ENCODE data around the gene TOP3A.
A peak's percentile ranks its signal among the peaks of the same experiment; 100 is the strongest.

The TOP3A gene

GRCh38 chr17:18240449-18240848, 74.3 kb downstream of the TOP3A start:
- no peak for DNase-seq (ENCODE audit: low read depth)
- H3K4me3 ChIP-seq (ENCODE audit: low read depth, low read length): no peak overlapping the region

DNA sequence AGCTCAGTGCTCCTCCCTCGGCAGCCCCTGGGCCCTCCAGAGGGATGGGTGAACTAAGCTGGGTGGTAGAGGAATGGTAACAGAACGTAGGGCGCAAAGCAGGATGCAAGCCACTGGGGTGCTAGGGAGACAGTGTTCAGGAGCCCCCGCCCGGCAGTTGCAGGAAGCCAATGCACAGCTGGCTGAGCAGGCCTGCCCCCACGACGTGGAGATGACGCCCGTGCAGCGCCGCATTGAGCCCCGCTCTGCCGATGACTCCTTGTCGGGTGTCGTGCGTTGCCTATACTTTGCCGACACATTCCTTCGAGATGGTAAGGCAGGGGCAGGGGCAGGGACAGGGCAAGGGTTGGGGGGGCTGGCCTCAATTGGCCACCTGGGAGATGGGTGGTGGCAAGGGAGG, 76.5 kb downstream of the TOP3A start:
- no peak for DNase-seq (ENCODE audit: low read depth)
- H3K4me3 ChIP-seq (ENCODE audit: low read depth, low read length): no peak overlapping the region

- no peak for DNase-seq (ENCODE audit: low read depth)
- H3K4me3 ChIP-seq (ENCODE audit: low read depth, low read length): no peak overlapping the region
These were observed 77.3 kb downstream of the TOP3A start for GRCh38 chr17:18237461-18237860.

DNA sequence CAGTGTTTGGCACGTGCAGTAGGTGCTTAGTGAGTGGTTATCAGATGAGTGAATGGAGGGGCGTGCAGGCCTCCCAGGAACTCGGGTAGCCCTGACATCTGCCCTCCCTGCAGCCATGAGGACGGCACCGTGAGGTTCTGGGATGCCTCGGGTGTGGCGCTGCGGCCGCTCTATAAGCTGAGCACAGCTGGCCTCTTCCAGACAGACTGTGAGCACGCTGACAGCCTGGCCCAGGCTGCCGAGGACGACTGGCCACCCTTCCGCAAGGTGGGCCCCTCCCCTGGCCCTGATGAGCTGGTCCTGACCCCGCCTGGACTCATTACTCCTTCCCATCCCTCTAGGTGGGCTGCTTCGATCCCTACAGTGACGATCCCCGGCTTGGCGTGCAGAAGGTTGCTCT, 78.3 kb downstream of the TOP3A start:
- no peak for DNase-seq (ENCODE audit: low read depth)

GRCh38 chr17:18235743-18236256, 79.0 kb downstream of the TOP3A start:
- no peak overlapping the region for H3K4me3 ChIP-seq (ENCODE audit: low read depth, low read length)
- DNase-seq (ENCODE audit: low read depth): peak; percentile 51

More for the DNA sequence above, 78.3 kb downstream of the TOP3A start:
- no peak overlapping the region for H3K4me3 ChIP-seq (ENCODE audit: low read depth, low read length)

GRCh38 chr17:18234853-18235380, 79.9 kb downstream of the TOP3A start:
- no peak for DNase-seq (ENCODE audit: low read depth)
- H3K4me3 ChIP-seq (ENCODE audit: low read depth, low read length): no peak overlapping the region

- DNase-seq (ENCODE audit: low read depth): no peak
- no peak overlapping the region for H3K4me3 ChIP-seq (ENCODE audit: low read depth, low read length)
These were observed 80.8 kb downstream of the TOP3A start for GRCh38 chr17:18233803-18234518.

- DNase-seq (ENCODE audit: low read depth): no peak
- no peak overlapping the region for H3K4me3 ChIP-seq (ENCODE audit: low read depth, low read length)
These were observed 83.6 kb downstream of the TOP3A start for GRCh38 chr17:18231164-18231563.

DNA sequence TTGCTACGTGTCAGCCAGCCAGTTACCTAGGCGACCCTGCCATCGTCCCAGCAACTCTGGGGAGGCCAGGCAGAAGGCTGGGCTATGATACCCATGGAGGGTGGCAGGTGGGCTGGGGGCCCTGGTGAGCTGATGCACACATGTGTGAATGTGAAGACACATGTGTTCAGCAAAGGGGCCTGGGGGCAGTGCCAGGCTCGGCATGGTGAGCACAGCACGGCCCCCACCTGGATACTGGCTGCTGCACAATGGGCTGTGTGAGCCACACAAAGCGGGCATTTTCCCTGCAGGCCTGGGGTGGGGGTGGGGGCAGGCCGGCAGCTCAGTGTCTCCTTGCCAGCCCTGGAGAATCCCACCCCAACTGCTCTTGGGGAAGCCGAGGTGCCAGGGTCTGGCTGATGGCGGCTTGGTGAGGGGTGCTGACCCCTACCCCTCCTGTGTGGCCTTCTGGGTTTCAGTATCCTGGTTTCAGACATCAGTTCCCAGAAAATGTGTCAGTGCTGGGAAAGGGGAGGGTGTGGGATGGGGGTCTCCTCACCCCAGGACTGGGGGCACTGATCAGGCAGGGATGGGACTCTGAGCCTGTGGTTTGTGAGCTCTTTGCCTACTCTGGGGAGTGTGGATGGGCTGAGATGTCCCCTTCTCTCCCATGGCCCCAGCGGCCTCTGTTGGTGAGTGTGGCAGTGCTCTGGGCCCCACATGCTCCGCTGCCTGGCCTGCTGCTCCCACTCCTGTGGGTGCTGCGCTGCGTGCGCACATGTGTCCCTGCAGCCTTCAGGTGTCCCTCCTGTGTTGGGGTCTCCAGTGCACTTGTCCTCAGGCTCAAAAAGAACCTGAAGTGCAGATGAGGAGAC, 84.3 kb downstream of the TOP3A start:
- DNase-seq (ENCODE audit: low read depth): no peak
- H3K4me3 ChIP-seq (ENCODE audit: low read depth, low read length): no peak overlapping the region

GRCh38 chr17:18229771-18230170, 85.0 kb downstream of the TOP3A start:
- no peak for DNase-seq (ENCODE audit: low read depth)
- H3K4me3 ChIP-seq (ENCODE audit: low read depth, low read length): no peak overlapping the region

GRCh38 chr17:18229254-18229653, 85.5 kb downstream of the TOP3A start:
- no peak overlapping the region for H3K4me3 ChIP-seq (ENCODE audit: low read depth, low read length)
- no peak for DNase-seq (ENCODE audit: low read depth)

DNA sequence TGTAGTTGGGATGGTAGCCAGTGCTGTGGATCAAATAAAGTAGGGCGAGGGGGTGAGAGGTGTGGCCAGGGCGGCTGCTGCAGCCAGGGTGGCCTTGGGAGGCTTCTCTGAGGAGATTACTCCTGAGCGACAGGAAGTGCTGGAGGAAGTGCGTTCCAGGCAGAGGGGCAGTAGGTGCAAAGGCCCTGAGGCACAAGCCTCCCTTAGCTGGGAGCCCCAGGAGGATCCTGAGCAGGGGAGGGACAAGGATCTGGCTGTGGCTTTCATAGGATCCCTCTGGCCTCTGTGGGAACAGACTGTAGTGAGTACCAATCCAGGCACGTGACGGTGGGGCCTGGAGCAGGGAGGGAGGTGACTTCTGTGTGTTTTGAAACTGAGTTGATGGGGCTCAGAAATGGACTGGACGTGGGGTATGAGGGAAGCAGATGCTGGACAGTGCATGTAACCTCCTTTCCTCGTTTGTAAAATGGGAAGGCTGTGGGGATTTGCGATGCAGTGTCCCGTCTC, 86.6 kb downstream of the TOP3A start:
- DNase-seq (ENCODE audit: low read depth): no peak
- H3K4me3 ChIP-seq (ENCODE audit: low read depth, low read length): no peak overlapping the region

GRCh38 chr17:18227635-18228034, 87.2 kb downstream of the TOP3A start:
- no peak overlapping the region for H3K4me3 ChIP-seq (ENCODE audit: low read depth, low read length)

DNA sequence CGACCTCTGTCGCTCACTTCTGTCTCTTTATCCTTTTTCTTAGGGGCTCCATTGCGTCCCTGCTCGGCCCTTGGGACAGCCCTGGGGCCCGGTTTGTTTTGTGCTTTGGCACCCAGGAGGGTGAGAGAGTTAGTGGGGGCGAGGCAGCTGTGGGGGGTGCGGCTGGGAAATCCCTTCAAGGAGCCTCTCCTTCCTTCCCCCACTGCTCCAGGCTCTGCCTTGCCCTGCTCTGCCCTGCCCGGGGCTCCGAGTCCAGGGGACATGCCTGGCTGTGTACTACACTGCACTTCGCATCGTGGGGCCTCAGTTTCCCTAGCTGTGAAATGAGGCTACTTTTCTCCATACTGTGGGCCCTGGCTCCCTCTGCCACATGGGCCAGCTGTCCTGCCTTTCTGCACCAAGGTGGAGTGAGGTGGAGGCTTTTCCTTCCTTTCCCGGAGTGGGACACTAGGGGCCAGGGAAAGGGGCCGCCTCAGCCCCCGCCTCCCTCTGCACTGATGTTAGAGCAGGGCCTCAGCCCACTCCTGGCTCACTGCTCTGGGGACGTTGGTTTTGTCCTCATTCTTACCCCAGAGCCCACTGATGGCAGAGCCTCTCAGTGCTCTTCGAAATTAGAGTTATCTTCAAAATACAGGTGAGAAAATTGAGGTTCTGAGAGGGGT, 88.4 kb downstream of the TOP3A start:
- peak overlapping the region; percentile 74 for H3K4me3 ChIP-seq (ENCODE audit: low read depth, low read length)
- no peak for DNase-seq (ENCODE audit: low read depth)

More at GRCh38 chr17:18227635-18228034, 87.2 kb downstream of the TOP3A start:
- no peak for DNase-seq (ENCODE audit: low read depth)

DNA sequence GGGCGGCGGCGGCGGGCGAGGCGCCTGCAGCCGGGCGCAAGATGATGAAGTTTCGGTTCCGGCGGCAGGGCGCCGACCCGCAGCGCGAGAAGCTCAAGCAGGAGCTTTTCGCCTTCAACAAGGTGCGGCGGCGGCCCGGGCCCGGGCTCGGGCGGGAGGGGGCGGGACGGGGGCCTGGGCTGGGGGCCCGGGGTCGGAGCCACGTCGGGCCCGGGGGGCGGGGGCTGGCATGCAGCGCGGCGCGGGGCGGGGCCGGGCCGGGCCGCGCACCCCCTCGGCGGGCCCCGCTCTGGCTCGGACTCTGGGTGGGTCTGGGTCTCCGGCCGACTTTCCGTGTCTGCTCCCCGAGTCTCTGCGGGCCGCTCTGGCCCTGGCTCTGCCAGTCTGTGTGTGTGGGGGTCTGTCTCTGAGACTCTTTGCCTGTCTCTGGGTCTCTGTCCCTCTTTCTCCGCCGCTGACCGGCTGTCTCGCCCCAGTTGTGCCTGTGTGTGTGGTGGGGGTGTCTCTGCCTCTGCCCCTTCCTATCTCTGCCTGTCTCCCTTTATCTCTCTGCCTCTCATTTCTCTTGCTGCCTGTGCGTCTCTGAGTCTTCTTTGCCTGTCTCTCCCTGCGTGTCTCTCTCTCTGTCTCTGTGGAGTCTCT, 89.0 kb downstream of the TOP3A start:
- peak overlapping the region; percentile 74 for H3K4me3 ChIP-seq (ENCODE audit: low read depth, low read length)
- no peak for DNase-seq (ENCODE audit: low read depth)

DNA sequence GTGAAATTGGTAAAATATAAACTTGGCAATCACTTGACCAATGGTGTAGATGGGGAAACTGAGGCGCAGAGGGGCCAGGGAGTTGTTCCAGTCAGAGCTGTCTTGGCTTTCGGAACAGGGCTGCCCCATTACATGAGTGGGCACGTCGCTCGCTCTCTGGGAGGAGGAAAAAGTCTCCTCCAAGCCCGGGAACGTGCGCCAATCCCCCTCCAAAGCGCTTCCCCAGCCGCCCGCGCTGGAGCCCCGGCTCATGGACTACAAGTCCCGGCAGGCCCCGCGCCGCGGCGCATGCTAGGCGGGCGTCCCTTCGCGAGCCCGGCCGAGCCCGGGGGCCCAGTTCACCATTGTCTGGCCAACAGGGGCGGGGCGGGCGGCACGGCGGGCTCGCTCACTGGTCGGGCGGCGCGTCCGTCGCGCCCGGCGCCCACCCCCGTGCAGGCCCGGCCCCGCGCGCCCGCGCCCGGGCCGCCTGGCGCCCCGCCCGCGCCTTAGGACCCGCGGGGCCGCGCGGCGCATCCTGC, 89.6 kb downstream of the TOP3A start, which contains the start of gene LLGL1:
Gene LLGL1 (plus strand): TSS at position 515 of the 521 bp plus-strand sequence. CDS start 48 bp downstream, outside the sequence.
- peak; percentile 83 for DNase-seq (ENCODE audit: low read depth)

GRCh38 chr17:18224387-18225120, 90.2 kb downstream of the TOP3A start:
- no peak for DNase-seq (ENCODE audit: low read depth)

More for the DNA sequence above, 89.6 kb downstream of the TOP3A start, which contains the start of gene LLGL1:
- peak within 1 kb of the TSS; percentile 74 for H3K4me3 ChIP-seq (ENCODE audit: low read depth, low read length)

GRCh38 chr17:18224053-18224386, 90.8 kb downstream of the TOP3A start:
- H3K4me3 ChIP-seq (ENCODE audit: low read depth, low read length): no peak overlapping the region
- DNase-seq (ENCODE audit: low read depth): no peak

More at GRCh38 chr17:18224387-18225120, 90.2 kb downstream of the TOP3A start:
- peak overlapping the region; percentile 36 for H3K4me3 ChIP-seq (ENCODE audit: low read depth, low read length)

Measured in skeletal muscle cell (primary cell).